HG03469 (cell line): Measurements from ENCODE around the gene LYPD6B.
A peak's percentile ranks its signal among the peaks of the same experiment; 100 is the strongest.

ENCODE experiments used
- ATAC-seq: cut with Tn5 transposase; IDR thresholded peaks from one replicate; pipeline ENCODE4 v1.9.1; 2021; ENCODE audit warnings: mild to moderate bottlenecking, moderate library complexity, moderate number of reproducible peaks; ENCODE audit not compliant: unreplicated experiment

Gene LYPD6B

GRCh38 chr2:149039213-149039724 lies 770 bp downstream of the LYPD6B start:
- no peak for ATAC-seq

GRCh38 chr2:149040451-149040850 lies 2.0 kb downstream of the LYPD6B start:
- ATAC-seq, result no peak

GRCh38 chr2:149041482-149041881 lies 3.0 kb downstream of the LYPD6B start:
- ATAC-seq, result no peak

GRCh38 chr2:149042881-149043280 lies 4.4 kb downstream of the LYPD6B start:
- no peak for ATAC-seq

GRCh38 chr2:149044500-149044899 lies 6.0 kb downstream of the LYPD6B start:
- no peak for ATAC-seq

GRCh38 chr2:149047118-149047517 lies 8.6 kb downstream of the LYPD6B start:
- ATAC-seq, result no peak

- ATAC-seq, result no peak
Measured at GRCh38 chr2:149049142-149049541, 10.6 kb downstream of the LYPD6B start.

- peak; percentile 94 for ATAC-seq
Measured at GRCh38 chr2:149050188-149050587, 11.7 kb downstream of the LYPD6B start.

GRCh38 chr2:149055751-149056150 lies 17.3 kb downstream of the LYPD6B start:
- no peak for ATAC-seq

GRCh38 chr2:149056541-149057255 lies 18.2 kb downstream of the LYPD6B start:
- no peak for ATAC-seq

GRCh38 chr2:149057401-149057800 lies 18.9 kb downstream of the LYPD6B start:
- no peak for ATAC-seq

GRCh38 chr2:149058936-149059335 lies 20.4 kb downstream of the LYPD6B start:
- ATAC-seq, result no peak

GRCh38 chr2:149059822-149060221 lies 21.3 kb downstream of the LYPD6B start:
- ATAC-seq, result no peak

GRCh38 chr2:149061133-149061745 lies 22.7 kb downstream of the LYPD6B start:
- no peak for ATAC-seq

- ATAC-seq, result no peak
Measured at GRCh38 chr2:149062531-149062930, 24.0 kb downstream of the LYPD6B start.

GRCh38 chr2:149063177-149063576 lies 24.7 kb downstream of the LYPD6B start:
- no peak for ATAC-seq

- ATAC-seq, result no peak
Measured at GRCh38 chr2:149064365-149064841, 25.9 kb downstream of the LYPD6B start.

- ATAC-seq, result no peak
Measured at GRCh38 chr2:149064856-149065630, 26.5 kb downstream of the LYPD6B start.

- no peak for ATAC-seq
Measured at GRCh38 chr2:149068225-149068995, 29.9 kb downstream of the LYPD6B start.

- ATAC-seq, result no peak
Measured at GRCh38 chr2:149068996-149069888, 30.7 kb downstream of the LYPD6B start.
